K562 (cell line): ENCODE measurements around the gene MEIS1. TPM values are rescaled to one million over a fixed set of nuclear protein-coding genes. Genes with fewer than 3 reads are reported as not detected.
A peak's percentile ranks its signal among the peaks of the same experiment; 100 is the strongest.

ENCODE experiments used
- ATF1 ChIP-seq, 2 experiments: fragments of 450-650 bp in 1 of 2; IDR thresholded peaks; 2 replicates each; pipeline ENCODE4 v1.6.1; 2016; ENCODE audit warnings: missing compliant biosample characterization in 1 of 2, missing genetic modification characterization in 1 of 2
- CEBPG ChIP-seq, 3 experiments: fragments of 200-800 bp in 1 of 3; sonication (Bioruptor generic) in 1 of 3; sonication (generic) in 1 of 3; formaldehyde crosslinking in 1 of 3; IDR thresholded peaks in 2 of 3; conservative IDR thresholded peaks in 1 of 3; 2 replicates each; pipeline versions ENCODE4 v1.6.1 to v1.8.0; 2016 to 2022; ENCODE audit warnings: missing compliant biosample characterization in 2 of 3, missing genetic modification characterization in 2 of 3, mild to moderate bottlenecking in 1 of 3, missing genetic modification reagents in 1 of 3
- CREM ChIP-seq: IDR thresholded peaks from 2 replicates; pipeline ENCODE4 v1.6.1; 2014; ENCODE audit warnings: antibody characterized with exemption, low read depth
- JUN ChIP-seq, 2 experiments: sonication (generic) in 1 of 2; formaldehyde crosslinking in 1 of 2; IDR thresholded peaks; 2 replicates each; pipeline versions ENCODE4 v1.6.1 to v1.8.0; 2012 to 2022; ENCODE audit warnings: borderline replicate concordance in 2 of 2, mild to moderate bottlenecking in 2 of 2, improper control_type of control experiment in 1 of 2, low read depth in 1 of 2, low read length in 1 of 2, missing genetic modification reagents in 1 of 2
- PHF21A ChIP-seq: fragments of 450-650 bp; IDR thresholded peaks from 2 replicates; pipeline ENCODE4 v1.6.1; 2017; ENCODE audit warnings: low read depth, borderline replicate concordance
- RBM17 ChIP-seq: fragments of 200-400 bp; formaldehyde crosslinking; IDR thresholded peaks from 2 replicates; pipeline ENCODE4 v1.6.1; 2017; ENCODE audit warnings: low read depth, mild to moderate bottlenecking, low read length, borderline replicate concordance
- RERE ChIP-seq: sonication (generic); formaldehyde crosslinking; IDR thresholded peaks from 2 replicates; pipeline ENCODE4 v1.8.0; 2023; ENCODE audit warnings: missing genetic modification reagents, mild to moderate bottlenecking, borderline replicate concordance
- TCF3 ChIP-seq: sonication (generic); formaldehyde crosslinking; IDR thresholded peaks from 2 replicates; pipeline ENCODE4 v1.4.0; 2020; ENCODE audit warnings: mild to moderate bottlenecking, missing genetic modification reagents
- ZFPM2 ChIP-seq: fragments of 250-450 bp; sonication (Bioruptor Pico); IDR thresholded peaks from 2 replicates; pipeline ENCODE4 v1.5.1; 2022; ENCODE audit warnings: mild to moderate bottlenecking
- ZNF140 ChIP-seq: fragments of 250-450 bp; sonication (Bioruptor Pico); IDR thresholded peaks from 2 replicates; pipeline ENCODE4 v1.8.0; 2021; ENCODE audit warnings: moderate library complexity, mild to moderate bottlenecking, inconsistent platforms
- ZNF766 ChIP-seq: fragments of 200-800 bp; sonication (Bioruptor generic); conservative IDR thresholded peaks from 2 replicates; pipeline ENCODE4 v1.6.1; 2016; ENCODE audit warnings: missing genetic modification characterization, missing compliant biosample characterization
- polyA plus RNA-seq, 8 experiments: library from polyadenylated mRNA; depleted of rRNA in 4 of 8; stranded (reverse) in 5 of 8; unstranded in 3 of 8; fragments of >200 nt; fragmentation: Nextera tagmentation in 2 of 8; fragmentation: Illumina TruSeq in 1 of 8; extraction: Ambion mirVana in 2 of 8; extraction: Trizol in 1 of 8; gene quantifications; 2 replicates each; pipeline versions ENCODE4 v1.2.1 to v1.2.3, GENCODE V29; 2011 to 2014; ENCODE audit warnings: inconsistent platforms in 1 of 8, missing spikeins in 1 of 8
- total RNA-seq, 7 experiments: library from RNA; depleted of rRNA in 6 of 7; stranded (reverse); fragments of >200 nt in 6 of 7; fragmentation: Illumina TruSeq in 2 of 7; extraction: Trizol in 2 of 7; gene quantifications; 2 replicates each; pipeline versions ENCODE4 v1.2.1 to v1.2.3, GENCODE V29; 2011 to 2021; ENCODE audit warnings: low replicate concordance in 1 of 7

MEIS1 gene
- total and polyA plus RNA-seq, 9 of the 15 experiments (the other 6 are each of a cell fraction or from before 2014, with no cell fraction given): 2.3 to 9.0 (median 5.9) TPM

DNA sequence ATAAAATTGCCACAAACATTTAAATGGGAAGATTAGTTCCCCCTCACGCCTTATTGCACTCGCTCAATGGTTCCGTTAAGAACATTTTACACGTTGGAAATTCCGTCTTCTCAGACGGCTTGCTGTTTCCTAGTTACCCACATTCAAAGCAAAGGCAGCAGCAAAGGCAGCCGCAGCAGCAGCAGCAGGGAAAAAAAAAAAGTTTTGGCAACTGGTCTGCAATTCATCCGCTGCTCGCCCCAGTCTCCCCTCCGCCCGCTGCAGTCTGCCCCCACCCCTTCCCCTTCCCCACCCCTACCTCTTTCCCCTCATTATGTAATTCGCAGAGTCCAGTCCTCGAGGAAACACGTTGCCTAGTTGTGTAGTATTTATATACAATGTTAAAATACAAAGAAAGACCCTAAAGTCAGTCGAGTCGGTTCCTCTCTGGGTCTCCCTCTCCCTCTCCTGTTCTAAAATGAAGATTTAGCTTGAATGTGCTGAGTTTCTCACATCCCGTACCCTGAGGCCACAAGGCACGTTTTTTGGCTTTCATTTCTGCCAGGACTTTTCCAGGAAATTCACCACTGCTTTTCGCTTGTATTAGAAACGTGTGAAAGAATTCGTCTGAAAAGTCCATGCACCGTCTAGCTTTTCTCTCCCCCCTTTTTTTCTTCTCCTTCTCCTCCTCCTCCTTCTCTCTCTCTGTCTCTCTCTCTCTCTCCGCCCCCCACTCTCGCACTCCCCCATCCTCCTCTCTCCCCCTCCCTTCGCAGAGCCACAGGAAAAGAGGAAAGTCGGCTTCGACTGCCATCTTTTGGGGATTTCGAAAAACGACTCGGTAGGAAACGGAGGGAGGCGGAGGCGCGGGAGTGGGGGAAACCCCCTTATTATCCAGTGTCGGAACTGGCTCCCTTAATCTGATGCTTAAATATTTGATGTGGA is 140.0 kb downstream of the MEIS1 start (continued):
- no peak for TF ChIP-seq ZNF140 (CRISPR knock-in tag)
- TF ChIP-seq ZFPM2 (CRISPR knock-in tag): no peak
- TF ChIP-seq CREM: peak; percentile 28; the same call in 1 of the 2 replicates
- no peak for TF ChIP-seq TCF3
- no peak for TF ChIP-seq ATF1 (CRISPR knock-in tag; IDR thresholded peaks at IDR 0.05)
- no peak for TF ChIP-seq ATF1 (tag; IDR thresholded peaks at IDR 0.05)
- TF ChIP-seq RBM17: no peak
- no peak for TF ChIP-seq CEBPG (CRISPR knock-in tag; IDR thresholded peaks at IDR 0.05)
- no peak for TF ChIP-seq CEBPG (tag; conservative IDR thresholded peaks at IDR 0.05 in 1 of 2, IDR thresholded peaks at IDR 0.05 in 1 of 2)
- no peak for TF ChIP-seq RERE (CRISPR knock-in tag)
- TF ChIP-seq ZNF766: no peak
- no peak for TF ChIP-seq PHF21A
- no peak for TF ChIP-seq JUN (IDR thresholded peaks at IDR 0.05; ENCODE audit: borderline replicate concordance, low read depth, low read length)
- TF ChIP-seq JUN (CRISPR knock-in tag; IDR thresholded peaks at IDR 0.05; ENCODE audit: borderline replicate concordance): no peak
